A549 (cell line): ENCODE measurements around the gene FYB1.

ENCODE experiments used
- EHMT2 ChIP-seq: fragments of 200-600 bp; sonication (generic); IDR thresholded peaks from 2 replicates; pipeline ENCODE4 v1.6.1; 2016; ENCODE audit warnings: antibody characterized with exemption, low read depth, mild to moderate bottlenecking, moderate library complexity
- EP300 ChIP-seq, 2 experiments: fragments of >200 bp; sonication (Bioruptor Twin); formaldehyde crosslinking; IDR thresholded peaks; 2 replicates in 1 of 2; 3 replicates in 1 of 2; pipeline ENCODE4 v1.6.1; 2016 to 2017
- ESRRA ChIP-seq: fragments of 150-350 bp; IDR thresholded peaks from 2 replicates; pipeline ENCODE4 v1.6.1; 2014; ENCODE audit warnings: mild to moderate bottlenecking, low read length, borderline replicate concordance
- HDAC2 ChIP-seq: fragments of 200-600 bp; sonication (generic); IDR thresholded peaks from 2 replicates; pipeline ENCODE4 v1.6.1; 2016
- POLR2A ChIP-seq: IDR thresholded peaks from 2 replicates; pipeline ENCODE4 v1.6.1; 2012; ENCODE audit warnings: mild to moderate bottlenecking, low read length
- RAD21 ChIP-seq, 2 experiments: fragments of >200 bp in 1 of 2; sonication (Bioruptor Twin) in 1 of 2; formaldehyde crosslinking in 1 of 2; IDR thresholded peaks in 1 of 2; conservative IDR thresholded peaks in 1 of 2; 2 replicates in 1 of 2; 3 replicates in 1 of 2; pipeline ENCODE4 v1.6.1; 2012 to 2018; ENCODE audit warnings: inconsistent platforms in 1 of 2
- SMC3 ChIP-seq: fragments of >200 bp; sonication (Bioruptor Twin); formaldehyde crosslinking; IDR thresholded peaks from 3 replicates; pipeline ENCODE4 v1.6.1; 2018; ENCODE audit warnings: inconsistent platforms
- TF ChIP-seq, protein P1 (sequence below): fragments of >200 bp; sonication (Bioruptor Twin); formaldehyde crosslinking; IDR thresholded peaks from 3 replicates; pipeline ENCODE4 v1.5.1; 2016

GRCh38 chr5:39187831-39188731 lies 31.3 kb downstream of the FYB1 start:
- TF ChIP-seq, protein P1, sequence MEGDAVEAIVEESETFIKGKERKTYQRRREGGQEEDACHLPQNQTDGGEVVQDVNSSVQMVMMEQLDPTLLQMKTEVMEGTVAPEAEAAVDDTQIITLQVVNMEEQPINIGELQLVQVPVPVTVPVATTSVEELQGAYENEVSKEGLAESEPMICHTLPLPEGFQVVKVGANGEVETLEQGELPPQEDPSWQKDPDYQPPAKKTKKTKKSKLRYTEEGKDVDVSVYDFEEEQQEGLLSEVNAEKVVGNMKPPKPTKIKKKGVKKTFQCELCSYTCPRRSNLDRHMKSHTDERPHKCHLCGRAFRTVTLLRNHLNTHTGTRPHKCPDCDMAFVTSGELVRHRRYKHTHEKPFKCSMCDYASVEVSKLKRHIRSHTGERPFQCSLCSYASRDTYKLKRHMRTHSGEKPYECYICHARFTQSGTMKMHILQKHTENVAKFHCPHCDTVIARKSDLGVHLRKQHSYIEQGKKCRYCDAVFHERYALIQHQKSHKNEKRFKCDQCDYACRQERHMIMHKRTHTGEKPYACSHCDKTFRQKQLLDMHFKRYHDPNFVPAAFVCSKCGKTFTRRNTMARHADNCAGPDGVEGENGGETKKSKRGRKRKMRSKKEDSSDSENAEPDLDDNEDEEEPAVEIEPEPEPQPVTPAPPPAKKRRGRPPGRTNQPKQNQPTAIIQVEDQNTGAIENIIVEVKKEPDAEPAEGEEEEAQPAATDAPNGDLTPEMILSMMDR = no peak
- TF ChIP-seq EHMT2 (no peak), SMC3 (no peak), RAD21 (conservative IDR thresholded peaks at IDR 0.05 in 1 of 2, IDR thresholded peaks at IDR 0.05 in 1 of 2) (no peak), POLR2A (no peak), ESRRA (no peak), HDAC2 (no peak), EP300 (IDR thresholded peaks at IDR 0.05) (no peak)
